ENCODE results near the gene ABITRAM. TPM values are rescaled to one million over a fixed set of nuclear protein-coding genes. Genes with fewer than 3 reads are reported as not detected.

Gene ABITRAM
- total RNA-seq, 1 experiment from 2014 or later = 13.4 TPM

GRCh38 chr9:108961151-108961550, 27.0 kb downstream of the ABITRAM start:
- Histone ChIP-seq H2AFZ (ENCODE audit: low read depth, low read length, poor library complexity, severe bottlenecking) (no peak overlapping the region), H3K4me1 (ENCODE audit: control insufficient read depth in 1 of 2, insufficient read depth in 2 of 2, low read length in 2 of 2) (no peaks in the 10 kb centered on the region), H3K79me2 (ENCODE audit: insufficient read depth, low read length) (no peaks in the 10 kb centered on the region; the same call in 1 of the 2 replicates), H3K36me3 (ENCODE audit: control insufficient read depth in 1 of 2, insufficient read depth in 2 of 2, low read length in 2 of 2) (peaks cover 5 to 9% of the 10 kb centered on the region in 2 experiments; a peak in 3 of 4 replicates), H3K27me3 (ENCODE audit: insufficient read depth, low read length) (no peaks in the 10 kb centered on the region), H4K20me1 (ENCODE audit: insufficient read depth) (no peaks in the 10 kb centered on the region), H3K9ac (ENCODE audit: low read length) (no peak overlapping the region), H3K9me2 (ENCODE audit: insufficient read depth) (no peaks in the 10 kb centered on the region), H3K27ac (ENCODE audit: low read depth, low read length) (no peak overlapping the region), H3K4me3 (replicated peaks in 1 of 2; ENCODE audit: low read depth in 1 of 2, low read length in 2 of 2) (no peak overlapping the region), H3K9me3 (ENCODE audit: control insufficient read depth in 1 of 2, insufficient read depth in 1 of 2, low read depth in 1 of 2, low read length in 2 of 2) (no peaks in the 10 kb centered on the region), H3K4me2 (ENCODE audit: low read length) (no peak overlapping the region)
- ChIA-PET CTCF (no interaction called here), RAD21 (ENCODE audit: low non-redundant PET in 1 of 2, low total read pairs in 2 of 2, uncharacterized antibody in 2 of 2, unreplicated experiment in 2 of 2) (no interaction called here), POLR2A (no interaction called here)
- DNase-seq (ENCODE audit: low read depth, low spot score) (no peak), ATAC-seq (no peak)
- intact Hi-C loops (cut with micrococcal nuclease) = no loop called here
- BruUV-seq (replicated peaks) = no TSS peak
- TF ChIP-seq SRF (IDR thresholded peaks at IDR 0.05; ENCODE audit: low read depth) = no peak
- no peak for TF ChIP-seq ZNF274 (IDR thresholded peaks at IDR 0.05; ENCODE audit: low read depth, low read length)
- TF ChIP-seq CBX3 (IDR thresholded peaks at IDR 0.05; ENCODE audit: low read depth) = no peak
- no peak for TF ChIP-seq EZH2 (IDR thresholded peaks at IDR 0.05)
- TF ChIP-seq JUND (IDR thresholded peaks at IDR 0.05) = no peak
- no peak for TF ChIP-seq ATF3 (IDR thresholded peaks at IDR 0.05)
- TF ChIP-seq ELF1 (IDR thresholded peaks at IDR 0.05; ENCODE audit: borderline replicate concordance, low read depth) = no peak
- TF ChIP-seq SP1 (IDR thresholded peaks at IDR 0.05; ENCODE audit: low read depth) = no peak
- TF ChIP-seq CEBPB (IDR thresholded peaks at IDR 0.05; ENCODE audit: low read depth) = no peak
- TF ChIP-seq FOSL1 (IDR thresholded peaks at IDR 0.05; ENCODE audit: low read depth) = no peak
- no peak for TF ChIP-seq RAD21 (IDR thresholded peaks at IDR 0.05; ENCODE audit: low read depth)
- no peak for TF ChIP-seq CTCF (IDR thresholded peaks at IDR 0.05 in 2 of 3, conservative IDR thresholded peaks at IDR 0.05 in 1 of 3; ENCODE audit: borderline replicate concordance in 1 of 3, insufficient read depth in 1 of 3, low read depth in 2 of 3, low read length in 2 of 3)
- TF ChIP-seq, protein P1, sequence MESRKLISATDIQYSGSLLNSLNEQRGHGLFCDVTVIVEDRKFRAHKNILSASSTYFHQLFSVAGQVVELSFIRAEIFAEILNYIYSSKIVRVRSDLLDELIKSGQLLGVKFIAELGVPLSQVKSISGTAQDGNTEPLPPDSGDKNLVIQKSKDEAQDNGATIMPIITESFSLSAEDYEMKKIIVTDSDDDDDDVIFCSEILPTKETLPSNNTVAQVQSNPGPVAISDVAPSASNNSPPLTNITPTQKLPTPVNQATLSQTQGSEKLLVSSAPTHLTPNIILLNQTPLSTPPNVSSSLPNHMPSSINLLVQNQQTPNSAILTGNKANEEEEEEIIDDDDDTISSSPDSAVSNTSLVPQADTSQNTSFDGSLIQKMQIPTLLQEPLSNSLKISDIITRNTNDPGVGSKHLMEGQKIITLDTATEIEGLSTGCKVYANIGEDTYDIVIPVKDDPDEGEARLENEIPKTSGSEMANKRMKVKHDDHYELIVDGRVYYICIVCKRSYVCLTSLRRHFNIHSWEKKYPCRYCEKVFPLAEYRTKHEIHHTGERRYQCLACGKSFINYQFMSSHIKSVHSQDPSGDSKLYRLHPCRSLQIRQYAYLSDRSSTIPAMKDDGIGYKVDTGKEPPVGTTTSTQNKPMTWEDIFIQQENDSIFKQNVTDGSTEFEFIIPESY (IDR thresholded peaks at IDR 0.05; ENCODE audit: extremely low read depth, insufficient replicate concordance, low read length) = no peak
- no peak for TF ChIP-seq POLR2A (IDR thresholded peaks at IDR 0.05; ENCODE audit: borderline replicate concordance, extremely low read depth, insufficient read depth, insufficient read length)
- TF ChIP-seq, protein P2, sequence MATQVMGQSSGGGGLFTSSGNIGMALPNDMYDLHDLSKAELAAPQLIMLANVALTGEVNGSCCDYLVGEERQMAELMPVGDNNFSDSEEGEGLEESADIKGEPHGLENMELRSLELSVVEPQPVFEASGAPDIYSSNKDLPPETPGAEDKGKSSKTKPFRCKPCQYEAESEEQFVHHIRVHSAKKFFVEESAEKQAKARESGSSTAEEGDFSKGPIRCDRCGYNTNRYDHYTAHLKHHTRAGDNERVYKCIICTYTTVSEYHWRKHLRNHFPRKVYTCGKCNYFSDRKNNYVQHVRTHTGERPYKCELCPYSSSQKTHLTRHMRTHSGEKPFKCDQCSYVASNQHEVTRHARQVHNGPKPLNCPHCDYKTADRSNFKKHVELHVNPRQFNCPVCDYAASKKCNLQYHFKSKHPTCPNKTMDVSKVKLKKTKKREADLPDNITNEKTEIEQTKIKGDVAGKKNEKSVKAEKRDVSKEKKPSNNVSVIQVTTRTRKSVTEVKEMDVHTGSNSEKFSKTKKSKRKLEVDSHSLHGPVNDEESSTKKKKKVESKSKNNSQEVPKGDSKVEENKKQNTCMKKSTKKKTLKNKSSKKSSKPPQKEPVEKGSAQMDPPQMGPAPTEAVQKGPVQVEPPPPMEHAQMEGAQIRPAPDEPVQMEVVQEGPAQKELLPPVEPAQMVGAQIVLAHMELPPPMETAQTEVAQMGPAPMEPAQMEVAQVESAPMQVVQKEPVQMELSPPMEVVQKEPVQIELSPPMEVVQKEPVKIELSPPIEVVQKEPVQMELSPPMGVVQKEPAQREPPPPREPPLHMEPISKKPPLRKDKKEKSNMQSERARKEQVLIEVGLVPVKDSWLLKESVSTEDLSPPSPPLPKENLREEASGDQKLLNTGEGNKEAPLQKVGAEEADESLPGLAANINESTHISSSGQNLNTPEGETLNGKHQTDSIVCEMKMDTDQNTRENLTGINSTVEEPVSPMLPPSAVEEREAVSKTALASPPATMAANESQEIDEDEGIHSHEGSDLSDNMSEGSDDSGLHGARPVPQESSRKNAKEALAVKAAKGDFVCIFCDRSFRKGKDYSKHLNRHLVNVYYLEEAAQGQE (IDR thresholded peaks at IDR 0.05; ENCODE audit: low read depth) = no peak
- TF ChIP-seq ZFX (IDR thresholded peaks at IDR 0.05) = no peak
- no peak for TF ChIP-seq MAX (IDR thresholded peaks at IDR 0.05)

Data from HCT116 (cell line).